Spleen (tissue), 11 donors: ENCODE measurements around the gene MED26. TPM values are rescaled to one million over a fixed set of nuclear protein-coding genes. Genes with fewer than 3 reads are reported as not detected.

Source experiments
- DNase-seq: peaks from one replicate; pipeline ENCODE4 v3.0.0-alpha.2; 2020
- H3K27ac ChIP-seq, 8 donors: fragments of 200-600 bp; sonication (generic) in 7 of 8; 1 replicate in 4 of 8; 2 replicates in 4 of 8; pipeline versions ENCODE4 v1.5.0 to v1.8.0; 2016 to 2021; ENCODE audit warnings: inconsistent platforms in 4 of 8, mild to moderate bottlenecking in 4 of 8, moderate library complexity in 1 of 8
- H3K27me3 ChIP-seq, 7 donors: fragments of 200-600 bp; sonication (generic) in 6 of 7; replicated peaks in 1 of 7; 1 replicate in 4 of 7; 2 replicates in 3 of 7; pipeline versions ENCODE4 v1.5.0 to v1.8.0; 2016 to 2021; ENCODE audit warnings: inconsistent platforms in 3 of 7, mild to moderate bottlenecking in 1 of 7
- H3K36me3 ChIP-seq, 6 donors: fragments of 200-600 bp; sonication (generic) in 5 of 6; 1 replicate in 4 of 6; 2 replicates in 2 of 6; pipeline versions ENCODE4 v1.5.0 to v1.8.0; 2016 to 2021; ENCODE audit warnings: inconsistent platforms in 2 of 6
- H3K4me1 ChIP-seq, 6 donors: fragments of 200-600 bp; sonication (generic) in 5 of 6; 1 replicate in 3 of 6; 2 replicates in 3 of 6; pipeline versions ENCODE4 v1.5.0 to v1.8.0; 2016 to 2021; ENCODE audit warnings: inconsistent platforms in 3 of 6
- H3K4me3 ChIP-seq, 8 donors: fragments of 200-600 bp; sonication (generic) in 7 of 8; 1 replicate in 4 of 8; 2 replicates in 4 of 8; pipeline versions ENCODE4 v1.5.0 to v1.8.0; 2016 to 2021; ENCODE audit warnings: inconsistent platforms in 4 of 8, mild to moderate bottlenecking in 4 of 8, moderate library complexity in 2 of 8
- H3K9me3 ChIP-seq, 8 donors: fragments of 200-600 bp; sonication (generic) in 7 of 8; 1 replicate in 4 of 8; 2 replicates in 4 of 8; pipeline versions ENCODE4 v1.5.0 to v1.8.0; 2016 to 2021; ENCODE audit warnings: inconsistent platforms in 4 of 8
- CTCF ChIP-seq, 11 experiments: fragments of 200-600 bp in 7 of 11; fragments of 450-650 bp in 4 of 11; sonication (generic) in 4 of 11; IDR thresholded peaks in 8 of 11; conservative IDR thresholded peaks in 3 of 11; 1 replicate in 7 of 11; 2 replicates in 4 of 11; pipeline versions ENCODE4 v1.4.0 to v1.8.0; 2016 to 2021; ENCODE audit warnings: antibody characterized with exemption in 11 of 11, inconsistent platforms in 4 of 11, mild to moderate bottlenecking in 1 of 11
- POLR2A ChIP-seq, 3 donors: fragments of 450-650 bp; IDR thresholded peaks; one replicate each; pipeline ENCODE4 v1.5.1; 2017; ENCODE audit warnings: antibody characterized with exemption in 3 of 3, mild to moderate bottlenecking in 1 of 3
- POLR2AphosphoS5 ChIP-seq, 3 donors: sonication (generic); formaldehyde crosslinking; IDR thresholded peaks; one replicate each; pipeline ENCODE4 v1.5.1; 2017; ENCODE audit warnings: antibody characterized with exemption in 3 of 3
- WGBS, 5 donors: extraction: QIAGEN DNeasy Blood & Tissue Kit in 3 of 5; methylation state at CpG; one replicate each; pipeline versions ENCODE4 v1.1.5 to v1.1.7; 2013 to 2018; 5-methylcytosine and 5-hydroxymethylcytosine counted together
- intact Hi-C: fragments of 100-400 bp; cut with DNase I; formaldehyde crosslinking; loops from one replicate; pipeline ENCODE4 v1.15.0; 2023; ENCODE audit warnings: low total_unique reads
- polyA plus RNA-seq, 3 donors: library from polyadenylated mRNA; stranded (reverse); fragments of 200-250 nt; gene quantifications; one replicate each; pipeline ENCODE4 v1.2.1, GENCODE V29; 2013
- total RNA-seq, 7 donors: library from RNA; depleted of rRNA in 3 of 7; stranded (reverse); fragments of >200 nt in 3 of 7; fragmentation: NEBNext Ultra II Directional in 4 of 7; extraction: Animal tissue kit (Norgen Biotek cat#: 25700) in 4 of 7; gene quantifications; one replicate each; pipeline versions ENCODE4 v1.1.0 to v1.2.1, GENCODE V29; 2016 to 2021
- donor health status: healthy with polysubstance abuse.
- donor health status: DM: no; HTN: no; CAD: no; lungs with moderate emphysema.
- donor health status: DM: no; HTN: no; CAD: no.
- donor health status: Bipolar disorder and iron deficiency.
- donor health status: healthy.
- donor health status: DM: no; HTN: no; CAD: no.
- donor health status: DM: yes; HTN: yes; CAD: no.

Gene MED26
- total and polyA plus RNA-seq, 10 donors = 6.5 to 20.4 (median 15.7) TPM

- H3K9me3 ChIP-seq = no peaks in the 10 kb centered on the region
- WGBS, 5 donors = 92 to 98% (median 95%) methylated on average over 19 to 43 of the region's 43 CpGs
- H3K4me1 ChIP-seq = no peaks in the 10 kb centered on the region
- intact Hi-C loops = no loop called here
- no peaks in the 10 kb centered on the region for H3K27me3 ChIP-seq
- no peak overlapping the region for H3K27ac ChIP-seq
- DNase-seq = no peak
- TF ChIP-seq POLR2AphosphoS5 (IDR thresholded peaks at IDR 0.05) (peak in 1 of 3 donors; percentile 38), POLR2A (IDR thresholded peaks at IDR 0.05) (no peak)
- no peak overlapping the region for H3K4me3 ChIP-seq
- peaks cover 14 to 100% (median 100%) of the 10 kb centered on the region in 6 donors for H3K36me3 ChIP-seq
Observed at GRCh38 chr19:16530540-16531379, 97.2 kb downstream of the MED26 start.

GRCh38 chr19:16529466-16530144 lies 98.4 kb downstream of the MED26 start:
- Histone ChIP-seq H3K9me3 (no peaks in the 10 kb centered on the region), H3K4me3 (no peak overlapping the region), H3K27ac (no peak overlapping the region), H3K4me1 (no peaks in the 10 kb centered on the region), H3K27me3 (no peaks in the 10 kb centered on the region), H3K36me3 (peaks cover 19 to 100% (median 100%) of the 10 kb centered on the region in 6 donors)
- 88 to 96% (median 92%) methylated on average over 16 to 25 of the region's 25 CpGs for WGBS, 5 donors
- TF ChIP-seq POLR2AphosphoS5 (IDR thresholded peaks at IDR 0.05) (peak in 1 of 3 donors; percentile 5), CTCF (IDR thresholded peaks at IDR 0.05 in 8 of 11, conservative IDR thresholded peaks at IDR 0.05 in 3 of 11) (no peak), POLR2A (IDR thresholded peaks at IDR 0.05) (no peak)
- DNase-seq = no peak
- intact Hi-C loops = no loop called here

DNA sequence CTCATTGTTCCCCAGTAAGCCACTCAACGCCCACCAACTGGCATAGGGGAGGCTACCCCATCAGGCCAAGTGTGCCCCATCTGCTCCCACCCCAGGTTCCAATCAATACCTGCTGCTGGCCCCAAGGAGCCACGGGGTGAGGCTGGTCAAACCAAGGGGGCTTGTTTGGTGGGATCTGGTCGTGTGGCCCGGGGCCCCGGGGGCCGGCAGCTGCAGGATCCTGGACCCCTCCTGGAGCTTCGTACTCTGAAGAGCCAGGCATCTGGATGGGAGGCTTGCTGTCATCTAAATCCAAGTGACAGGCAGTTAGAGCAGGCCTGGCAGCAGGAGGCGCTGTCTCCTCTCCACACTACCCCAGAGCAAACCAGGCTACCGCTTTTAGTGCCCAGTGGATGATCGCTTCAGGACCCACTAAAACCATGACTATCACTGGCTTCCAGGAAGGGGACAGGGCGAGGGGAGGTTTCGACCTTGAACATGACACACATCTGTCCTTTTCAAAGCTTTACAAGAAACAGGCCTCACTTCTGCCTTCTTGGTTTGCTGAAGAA lies 100.0 kb downstream of the MED26 start:
- 93 to 97% (median 95%) methylated on average over 5 to 12 of the region's 12 CpGs for WGBS, 5 donors
- Histone ChIP-seq H3K9me3 (no peaks in the 10 kb centered on the region), H3K4me3 (no peak overlapping the region), H3K36me3 (peaks cover 19 to 100% (median 100%) of the 10 kb centered on the region in 6 donors), H3K4me1 (no peaks in the 10 kb centered on the region), H3K27me3 (no peaks in the 10 kb centered on the region), H3K27ac (no peak overlapping the region)
- intact Hi-C loops = no loop called here
- TF ChIP-seq POLR2A (IDR thresholded peaks at IDR 0.05) = no peak
- TF ChIP-seq CTCF (IDR thresholded peaks at IDR 0.05 in 8 of 11, conservative IDR thresholded peaks at IDR 0.05 in 3 of 11) = peak in 6 of 11 experiments; percentile 11 to 53 (median 40)
- TF ChIP-seq POLR2AphosphoS5 (IDR thresholded peaks at IDR 0.05) = peak in 2 of 3 donors; percentile 14 to 44
- DNase-seq = no peak

DNA sequence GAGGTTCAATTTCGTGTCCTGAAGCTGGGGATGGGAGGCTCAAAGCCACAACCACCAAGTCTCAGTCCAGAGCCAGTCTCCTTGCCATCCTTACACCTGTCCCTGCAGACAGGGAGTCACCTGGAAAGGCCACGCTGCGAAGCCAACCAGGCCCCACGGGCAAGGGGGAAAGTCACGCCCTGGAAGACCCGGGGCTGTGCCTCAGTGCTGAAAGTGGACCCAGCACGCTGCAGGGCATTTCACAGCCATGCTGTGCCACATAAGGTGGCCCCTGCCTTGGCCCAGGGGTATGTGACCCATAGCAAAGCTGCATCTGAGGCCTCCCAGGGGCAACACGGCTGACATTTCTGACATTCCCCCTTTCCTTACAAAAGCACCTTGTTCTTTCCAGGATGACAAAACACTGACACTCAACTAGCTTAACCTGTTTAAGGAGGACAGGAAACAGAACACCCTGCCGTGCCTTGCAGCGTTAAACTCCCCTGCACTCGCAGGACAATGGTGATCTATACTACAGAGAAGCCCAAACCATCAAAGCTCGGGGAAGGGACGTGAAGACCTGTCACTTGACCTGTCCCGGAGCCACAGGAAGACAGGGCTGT lies 100.6 kb downstream of the MED26 start:
- Histone ChIP-seq H3K36me3 (peaks cover 22 to 100% (median 100%) of the 10 kb centered on the region in 6 donors), H3K4me3 (no peak overlapping the region), H3K27me3 (no peaks in the 10 kb centered on the region), H3K27ac (no peak overlapping the region), H3K4me1 (no peaks in the 10 kb centered on the region), H3K9me3 (no peaks in the 10 kb centered on the region)
- intact Hi-C loops = no loop called here
- WGBS, 5 donors = 72 to 97% (median 86%) methylated on average over 7 to 14 of the region's 14 CpGs
- DNase-seq = no peak
- TF ChIP-seq CTCF (IDR thresholded peaks at IDR 0.05 in 8 of 11, conservative IDR thresholded peaks at IDR 0.05 in 3 of 11) (no peak), POLR2AphosphoS5 (IDR thresholded peaks at IDR 0.05) (peak in 1 of 3 donors; percentile 10), POLR2A (IDR thresholded peaks at IDR 0.05) (no peak)
